Measurements from ENCODE around the gene ESRP2. TPM values are rescaled to one million over a fixed set of nuclear protein-coding genes. Genes with fewer than 3 reads are reported as not detected.

The ESRP2 gene
- total RNA-seq, 1 experiment from 2014 or later = 27.0 TPM

DNA sequence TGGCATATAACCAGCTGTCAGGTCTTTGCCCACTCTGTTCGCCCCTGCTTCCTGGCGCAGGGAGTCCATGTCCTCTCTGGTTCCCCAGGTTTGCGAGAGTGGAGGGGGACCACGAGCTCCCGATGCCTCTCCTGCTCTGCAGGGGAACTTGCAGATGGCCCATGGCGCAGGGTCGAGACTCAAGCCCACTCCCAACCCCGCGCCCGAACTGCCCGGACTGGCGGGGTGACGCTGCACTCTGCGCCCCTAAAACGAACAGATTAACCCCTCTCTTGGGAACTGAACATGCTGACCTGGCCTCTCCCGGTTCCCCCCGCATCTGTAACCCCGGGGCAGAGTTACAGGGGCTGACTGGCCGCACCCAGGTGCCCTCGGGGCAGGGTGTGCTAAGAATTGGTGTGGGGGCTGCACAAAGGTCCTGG is 8.6 kb upstream of the ESRP2 start:
- ChIA-PET CTCF (interaction anchor here (1.0 kb wide), 1 partner anchor 17 kb away, joined by 3 read pairs; no protein-coding TSS in a partner anchor), POLR2A (no interaction called here)
- TF ChIP-seq REST (IDR thresholded peaks at IDR 0.05; ENCODE audit: insufficient read depth in 1 of 2, low read depth in 2 of 2, low read length in 1 of 2) (no peak), TCF7L2 (IDR thresholded peaks at IDR 0.05; ENCODE audit: low read depth, low read length) (no peak), CTCF (IDR thresholded peaks at IDR 0.05) (no peak), SIN3A (IDR thresholded peaks at IDR 0.05; ENCODE audit: borderline replicate concordance, insufficient read depth, low read depth, low read length) (no peak), POLR2AphosphoS5 (IDR thresholded peaks at IDR 0.05; ENCODE audit: low read depth, low read length) (no peak)
- DNase-seq (ENCODE audit: low read depth, low spot score) = no peak
- in situ Hi-C loops (cut with HindIII; ENCODE audit: low pct_unique_long_range_greater_than_20kb, low sequenced_read_pairs) = no loop called here
- H3K27me3 ChIP-seq (ENCODE audit: control insufficient read depth, insufficient read depth, low read length) = no peaks in the 10 kb centered on the region
- no TSS peak for BruUV-seq (replicated peaks)
- intact Hi-C loops (cut with micrococcal nuclease; ENCODE audit: unreplicated experiment) = loop anchor here (5.0 kb wide), 1 partner anchor 83 kb away; no protein-coding TSS in a partner anchor
- H3K9me3 ChIP-seq (ENCODE audit: control insufficient read depth, insufficient read depth, low read depth, low read length) = no peaks in the 10 kb centered on the region
- H3K36me3 ChIP-seq (ENCODE audit: control insufficient read depth, insufficient read depth, low read length) = no peaks in the 10 kb centered on the region
- H3K27ac ChIP-seq (ENCODE audit: low read length) = peak overlapping the region; percentile 72
- peaks cover 9% of the 10 kb centered on the region for H3K4me1 ChIP-seq (ENCODE audit: control insufficient read depth, insufficient read depth, low read length)
- H3K4me3 ChIP-seq (ENCODE audit: low read depth in 2 of 2, low read length in 2 of 2) = peak overlapping the region; percentile 62 to 85
- no peak for ATAC-seq

GRCh38 chr16:68242926-68243858 is 7.3 kb upstream of the ESRP2 start:
- no peak for TF ChIP-seq TCF7L2 (IDR thresholded peaks at IDR 0.05; ENCODE audit: low read depth, low read length)
- TF ChIP-seq SIN3A (IDR thresholded peaks at IDR 0.05; ENCODE audit: borderline replicate concordance, insufficient read depth, low read depth, low read length) = no peak
- TF ChIP-seq CTCF (IDR thresholded peaks at IDR 0.05) = no peak
- no peak for TF ChIP-seq POLR2AphosphoS5 (IDR thresholded peaks at IDR 0.05; ENCODE audit: low read depth, low read length)
- no peak for TF ChIP-seq REST (IDR thresholded peaks at IDR 0.05; ENCODE audit: insufficient read depth in 1 of 2, low read depth in 2 of 2, low read length in 1 of 2)
- H3K4me1 ChIP-seq (ENCODE audit: control insufficient read depth, insufficient read depth, low read length) = peaks cover 9% of the 10 kb centered on the region
- ATAC-seq (no peak), DNase-seq (ENCODE audit: low read depth, low spot score) (no peak)
- H3K36me3 ChIP-seq (ENCODE audit: control insufficient read depth, insufficient read depth, low read length) = no peaks in the 10 kb centered on the region
- CTCF ChIA-PET = interaction anchor here (0.6 kb wide), 1 partner anchor 335 kb away, joined by 8 read pairs; no protein-coding TSS in a partner anchor
- POLR2A ChIA-PET = no interaction called here
- no peak overlapping the region for H3K4me3 ChIP-seq (ENCODE audit: low read depth in 2 of 2, low read length in 2 of 2)
- in situ Hi-C loops (cut with HindIII; ENCODE audit: low pct_unique_long_range_greater_than_20kb, low sequenced_read_pairs) = no loop called here
- intact Hi-C loops (cut with micrococcal nuclease; ENCODE audit: unreplicated experiment) = loop anchor here (5.0 kb wide), 1 partner anchor 84 kb away; no protein-coding TSS in a partner anchor
- H3K27me3 ChIP-seq (ENCODE audit: control insufficient read depth, insufficient read depth, low read length) = no peaks in the 10 kb centered on the region
- BruUV-seq (replicated peaks) = no TSS peak
- no peak overlapping the region for H3K27ac ChIP-seq (ENCODE audit: low read length)
- no peaks in the 10 kb centered on the region for H3K9me3 ChIP-seq (ENCODE audit: control insufficient read depth, insufficient read depth, low read depth, low read length)
